ENCODE measurements around the gene ARL15.

DNA sequence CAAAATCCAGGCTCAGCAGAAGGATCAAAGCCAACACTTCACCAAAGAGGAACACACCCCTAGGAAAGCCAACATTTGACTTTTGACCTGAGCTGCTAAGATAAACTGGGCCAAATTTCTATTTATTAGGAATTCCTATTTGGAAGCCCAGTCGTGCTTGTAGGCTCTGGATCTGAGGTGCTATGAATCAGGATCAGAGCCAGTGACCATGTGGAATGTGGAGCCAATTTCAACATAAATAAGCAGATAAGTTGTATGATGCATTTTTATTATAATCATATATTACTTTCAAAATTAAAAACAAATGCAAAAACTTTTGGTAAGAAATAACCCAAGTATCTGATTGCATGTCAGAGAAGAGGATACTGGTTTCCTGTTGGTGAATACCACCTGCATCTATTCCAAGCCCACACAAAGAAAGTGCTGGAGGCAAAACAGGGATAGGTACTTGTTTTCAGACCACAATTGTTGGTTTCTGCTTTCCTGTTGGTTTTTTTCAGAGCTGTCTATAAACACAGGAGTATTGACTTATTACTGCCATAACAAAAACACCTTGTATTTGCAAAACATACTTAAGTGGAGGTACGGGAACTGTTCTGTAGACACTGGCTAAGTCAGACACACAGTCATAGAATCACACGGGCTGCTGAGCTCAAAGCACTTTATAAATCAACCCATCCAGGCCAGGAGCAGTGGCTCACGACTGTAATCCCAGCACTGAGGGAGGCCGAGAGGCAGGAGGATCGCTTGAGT is 52.8 kb downstream of the ARL15 start:
- TF ChIP-seq ZSCAN29 (IDR thresholded peaks at IDR 0.05): no peak
- TF ChIP-seq POLR2AphosphoS5 (IDR thresholded peaks at IDR 0.05; ENCODE audit: control insufficient read depth, insufficient read depth, low read depth, low read length): no peak
- TF ChIP-seq JUND (IDR thresholded peaks at IDR 0.05; ENCODE audit: borderline replicate concordance, low read depth, low read length): no peak
- no peak for TF ChIP-seq JUND (tag; IDR thresholded peaks at IDR 0.05; ENCODE audit: borderline replicate concordance, low read depth, low read length)
- no peak for TF ChIP-seq FUS (optimal IDR thresholded peaks at IDR 0.05; ENCODE audit: low read depth, low read length)
- TF ChIP-seq, protein P1, sequence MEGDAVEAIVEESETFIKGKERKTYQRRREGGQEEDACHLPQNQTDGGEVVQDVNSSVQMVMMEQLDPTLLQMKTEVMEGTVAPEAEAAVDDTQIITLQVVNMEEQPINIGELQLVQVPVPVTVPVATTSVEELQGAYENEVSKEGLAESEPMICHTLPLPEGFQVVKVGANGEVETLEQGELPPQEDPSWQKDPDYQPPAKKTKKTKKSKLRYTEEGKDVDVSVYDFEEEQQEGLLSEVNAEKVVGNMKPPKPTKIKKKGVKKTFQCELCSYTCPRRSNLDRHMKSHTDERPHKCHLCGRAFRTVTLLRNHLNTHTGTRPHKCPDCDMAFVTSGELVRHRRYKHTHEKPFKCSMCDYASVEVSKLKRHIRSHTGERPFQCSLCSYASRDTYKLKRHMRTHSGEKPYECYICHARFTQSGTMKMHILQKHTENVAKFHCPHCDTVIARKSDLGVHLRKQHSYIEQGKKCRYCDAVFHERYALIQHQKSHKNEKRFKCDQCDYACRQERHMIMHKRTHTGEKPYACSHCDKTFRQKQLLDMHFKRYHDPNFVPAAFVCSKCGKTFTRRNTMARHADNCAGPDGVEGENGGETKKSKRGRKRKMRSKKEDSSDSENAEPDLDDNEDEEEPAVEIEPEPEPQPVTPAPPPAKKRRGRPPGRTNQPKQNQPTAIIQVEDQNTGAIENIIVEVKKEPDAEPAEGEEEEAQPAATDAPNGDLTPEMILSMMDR (IDR thresholded peaks at IDR 0.05 in 2 of 3, conservative IDR thresholded peaks at IDR 0.05 in 1 of 3; ENCODE audit: insufficient read depth in 2 of 3, low read depth in 1 of 3, low read length in 3 of 3): no peak

All from K562 (cell line).